Stimulated activated CD8-positive, alpha-beta memory T cell treated with anti-CD3 and anti-CD28 coated beads, Interleukin-12 subunit alpha, Interleukin-12 subunit beta, amount 100 ng/mL, for 1 hour (primary cell): ENCODE data around the gene CDC7.
"Not testable (repeated sequence)": the region's sequence is repeated elsewhere in the genome, so short reads cannot be mapped to it uniquely, and the experiment has no call there.

ENCODE experiments used
- DNase-seq: peaks from one replicate; pipeline ENCODE4 v3.0.0-alpha.2; 2020; ENCODE audit warnings: low read depth

Gene CDC7

DNA sequence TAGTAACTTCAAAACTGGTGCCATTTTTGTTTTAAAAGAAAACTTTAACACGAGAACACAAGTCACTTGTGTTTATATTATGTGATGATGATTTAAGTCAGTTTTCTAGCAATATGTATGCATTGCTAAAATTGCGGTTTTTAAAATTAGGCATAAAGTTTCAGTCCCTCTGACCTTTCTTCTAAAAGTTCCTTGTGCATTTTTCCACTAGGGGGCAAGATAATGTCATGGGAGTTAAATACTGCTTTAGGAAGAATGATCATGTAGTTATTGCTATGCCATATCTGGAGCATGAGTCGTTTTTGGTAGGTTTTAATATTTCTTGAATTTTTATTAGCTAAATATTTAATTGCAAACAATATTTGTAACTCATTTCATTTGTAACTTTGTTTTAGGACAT is 10.7 kb downstream of the CDC7 start:
- no peak for DNase-seq

DNA sequence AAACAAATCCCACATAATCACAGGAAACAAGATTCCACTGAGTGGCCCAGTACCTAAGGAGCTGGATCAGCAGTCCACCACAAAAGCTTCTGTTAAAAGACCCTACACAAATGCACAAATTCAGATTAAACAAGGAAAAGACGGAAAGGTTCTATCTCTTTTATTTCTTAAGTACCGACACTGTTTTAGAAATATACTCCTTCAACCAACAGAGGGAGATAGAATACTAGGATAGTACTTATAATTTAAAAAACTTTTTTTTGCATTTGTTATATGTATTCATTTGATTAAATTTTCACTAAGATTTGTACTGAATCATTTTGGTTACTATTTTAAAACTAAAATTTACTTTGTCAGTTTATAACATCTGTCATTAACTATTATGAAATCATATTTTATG is 12.5 kb downstream of the CDC7 start:
- no peak for DNase-seq

DNA sequence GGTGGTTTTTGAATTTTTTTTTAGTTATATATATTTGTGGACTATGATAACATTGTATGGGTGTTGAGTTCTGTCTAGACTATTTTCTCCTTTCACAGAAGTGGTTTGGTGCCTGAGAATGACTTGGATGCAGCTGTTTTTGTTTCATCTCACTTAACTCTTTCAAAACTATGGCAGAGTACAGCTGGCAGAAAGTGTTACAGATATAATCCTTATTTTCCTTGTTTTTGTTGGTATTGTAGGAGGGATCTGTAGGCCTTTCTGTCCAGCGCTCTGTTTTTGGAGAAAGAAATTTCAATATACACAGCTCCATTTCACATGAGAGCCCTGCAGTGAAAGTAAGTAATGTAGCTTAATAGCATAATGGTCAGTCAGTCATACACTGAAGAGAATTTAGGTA is 13.1 kb downstream of the CDC7 start:
- no peak for DNase-seq

DNA sequence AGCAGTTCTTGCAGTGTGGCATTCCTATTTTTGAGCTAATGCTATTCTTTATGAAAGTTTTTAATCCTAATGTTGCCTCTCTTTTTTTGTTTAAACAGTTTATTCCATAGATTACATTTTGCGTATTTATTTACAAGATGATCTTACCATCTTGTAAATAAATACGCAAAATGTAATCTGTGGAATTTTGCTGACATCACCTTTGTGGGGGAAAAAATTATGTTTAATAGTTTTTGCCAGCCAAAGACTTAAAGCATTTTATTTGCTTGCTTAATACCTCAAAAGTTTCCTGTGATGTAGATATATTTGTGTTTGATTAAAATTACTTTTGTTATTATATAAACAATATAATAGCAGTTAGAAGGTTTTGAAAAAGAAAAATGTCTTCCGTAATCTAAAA is 15.3 kb downstream of the CDC7 start:
- no peak for DNase-seq

DNA sequence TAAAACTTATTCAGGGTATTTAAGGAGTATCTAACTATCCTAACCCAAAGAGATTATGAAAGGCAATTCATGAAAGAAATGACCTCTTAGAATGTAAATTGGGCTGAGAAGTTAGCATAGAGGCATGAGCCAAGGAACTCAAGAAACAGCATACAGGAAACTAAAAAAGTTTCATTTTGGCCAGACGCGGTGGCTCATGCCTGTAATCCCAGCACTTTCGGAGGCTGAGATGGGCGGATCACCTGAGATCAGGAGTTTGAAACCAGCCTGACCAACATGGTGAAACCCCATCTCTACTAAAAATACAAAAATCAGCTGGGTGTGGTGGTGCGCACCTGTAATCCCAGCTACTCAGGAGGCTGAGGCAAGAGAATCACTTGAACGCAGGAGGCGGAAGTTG is 16.0 kb downstream of the CDC7 start:
- not testable (repeated sequence) for DNase-seq

DNA sequence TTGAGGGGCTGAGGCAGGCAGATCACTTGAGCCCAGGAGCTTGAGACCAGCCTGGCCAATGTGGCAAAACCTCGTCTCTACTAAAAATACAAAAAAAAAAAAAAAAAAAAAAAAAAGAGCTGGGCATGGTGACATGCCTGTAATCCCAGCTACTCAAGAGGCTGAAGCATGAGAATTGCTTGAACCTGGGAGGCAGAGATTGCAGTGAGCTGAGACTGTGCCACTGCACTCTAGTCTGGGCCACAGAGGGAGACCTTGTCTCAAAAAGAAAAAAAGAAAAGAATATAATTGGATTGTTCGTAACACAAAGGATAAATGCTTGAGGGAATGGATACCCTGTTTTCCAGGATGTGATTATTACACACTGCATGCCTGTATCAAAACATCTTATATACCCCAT is 18.5 kb downstream of the CDC7 start:
- not testable (repeated sequence) for DNase-seq

DNA sequence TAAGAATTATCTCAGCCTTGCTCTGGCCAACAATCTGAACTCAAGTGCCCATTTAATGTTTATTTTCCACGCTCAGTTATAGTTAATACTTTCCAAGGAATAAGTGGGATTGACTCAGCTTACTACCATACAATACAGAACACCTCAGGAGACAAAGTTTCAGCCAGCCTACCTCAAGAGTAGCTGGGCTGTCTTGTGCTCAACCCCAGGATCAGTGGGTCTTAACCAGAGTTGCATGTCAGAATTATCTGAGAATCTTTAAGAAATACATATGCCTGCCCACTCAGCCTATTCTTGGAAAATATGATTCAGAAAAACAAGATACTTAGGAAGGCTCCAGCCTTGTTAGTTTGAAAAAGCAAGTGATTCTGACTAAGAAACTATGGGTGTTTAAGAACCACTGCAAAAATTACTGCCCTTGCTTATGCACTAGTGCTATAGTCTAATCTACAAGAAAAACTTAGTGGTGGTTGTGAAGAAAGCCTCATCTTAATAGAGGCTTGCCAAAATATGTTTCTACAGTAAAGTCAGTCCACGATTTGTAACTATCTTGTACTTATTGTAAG is 20.4 kb downstream of the CDC7 start:
- no peak for DNase-seq

DNA sequence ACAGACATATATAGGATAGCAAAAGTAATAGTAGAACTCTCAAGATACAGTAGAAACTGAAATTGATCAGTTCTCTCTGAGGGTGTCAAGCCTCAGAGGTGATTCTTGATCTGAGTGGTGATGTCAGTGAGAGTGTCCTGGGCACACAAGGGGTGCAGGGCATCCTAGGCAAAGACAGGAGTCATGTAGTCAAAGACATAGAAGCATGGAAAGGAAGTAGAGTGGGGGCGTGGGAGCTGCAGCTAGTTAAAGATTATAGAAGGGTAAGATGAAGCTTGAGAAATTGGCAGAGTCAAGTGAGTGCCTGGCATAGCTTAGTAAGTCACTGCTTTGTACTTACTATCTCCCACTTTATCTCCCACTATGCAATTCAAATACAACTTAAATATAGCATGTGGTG is 22.8 kb downstream of the CDC7 start:
- no peak for DNase-seq

DNA sequence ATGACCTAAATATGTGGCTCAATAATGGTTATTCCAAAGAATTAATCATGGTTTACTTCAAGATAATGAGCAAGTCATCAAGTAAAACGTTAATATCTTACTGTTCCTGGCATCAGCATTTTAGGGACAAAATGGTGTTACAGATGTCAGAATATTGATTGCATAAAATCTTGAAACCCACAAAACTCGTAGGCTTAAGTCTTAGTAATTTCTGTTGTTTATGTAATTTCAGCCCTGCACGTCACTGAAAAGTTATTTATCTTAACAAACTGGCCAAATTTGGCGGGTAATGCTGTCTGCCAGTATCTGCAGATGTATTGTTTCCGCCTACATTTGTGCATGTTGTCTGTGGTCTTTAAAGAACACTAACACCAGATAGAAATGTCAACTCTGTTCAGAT is 25.8 kb downstream of the CDC7 start:
- no peak for DNase-seq

DNA sequence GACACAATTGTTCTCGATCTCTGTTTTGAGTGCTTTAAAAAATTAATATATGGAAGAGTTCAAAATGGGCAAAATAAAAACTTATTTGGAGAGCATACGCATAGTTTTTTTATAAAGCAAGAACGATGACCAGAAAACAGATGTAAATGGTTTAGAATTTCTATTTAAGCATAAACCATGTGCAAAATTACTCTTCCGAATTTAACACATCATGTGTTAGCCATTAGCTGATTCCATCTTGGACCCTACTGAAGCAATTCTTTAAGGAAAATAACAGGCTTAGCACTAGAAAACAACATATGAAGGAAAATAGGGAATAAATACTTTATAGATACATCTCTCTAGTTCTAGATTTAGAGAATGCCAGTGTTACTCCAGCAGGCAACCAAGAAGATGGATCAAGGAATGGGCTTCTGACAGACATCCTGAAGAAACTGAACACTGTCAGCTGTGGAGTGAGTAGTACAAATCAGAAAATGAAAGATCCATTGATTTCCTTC is 26.7 kb downstream of the CDC7 start:
- DNase-seq: no peak

DNA sequence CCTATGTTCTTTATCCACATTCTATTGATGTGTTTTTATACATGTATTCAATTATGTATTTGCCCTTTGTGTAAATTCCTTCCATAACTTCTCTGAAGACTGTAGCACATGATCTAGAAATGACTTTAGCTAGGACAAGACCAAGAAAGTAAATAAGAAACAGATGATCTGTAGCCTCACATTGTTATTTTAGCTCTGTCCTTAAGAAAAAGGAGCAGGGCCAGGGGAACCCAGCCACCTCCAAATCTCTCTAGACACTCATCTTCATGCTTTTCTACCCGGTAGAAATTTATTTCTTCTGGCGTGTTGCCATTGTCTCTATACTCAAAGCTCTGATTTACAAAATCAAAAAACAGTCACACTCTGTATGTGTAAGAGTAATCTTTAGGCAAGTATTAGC is 27.1 kb downstream of the CDC7 start:
- DNase-seq: no peak

DNA sequence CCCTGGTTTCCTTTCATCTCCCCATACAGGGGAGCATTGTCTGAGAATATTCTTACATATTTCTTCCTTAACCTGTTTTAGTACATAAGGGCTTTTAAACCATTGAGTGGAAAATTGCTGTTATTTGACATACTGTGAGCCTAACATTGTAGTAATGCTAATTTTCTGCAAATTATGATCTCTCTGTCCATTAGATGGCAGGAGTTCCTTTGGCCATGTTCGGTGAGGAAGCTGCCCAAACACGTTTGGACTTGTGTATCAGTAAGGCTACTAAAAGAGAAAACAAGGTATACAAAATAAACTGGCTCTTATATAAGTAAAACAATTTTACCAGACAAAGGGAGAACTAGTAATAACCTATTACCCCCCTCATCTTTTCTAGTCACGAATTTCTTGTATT is 29.2 kb downstream of the CDC7 start:
- DNase-seq: no peak

DNA sequence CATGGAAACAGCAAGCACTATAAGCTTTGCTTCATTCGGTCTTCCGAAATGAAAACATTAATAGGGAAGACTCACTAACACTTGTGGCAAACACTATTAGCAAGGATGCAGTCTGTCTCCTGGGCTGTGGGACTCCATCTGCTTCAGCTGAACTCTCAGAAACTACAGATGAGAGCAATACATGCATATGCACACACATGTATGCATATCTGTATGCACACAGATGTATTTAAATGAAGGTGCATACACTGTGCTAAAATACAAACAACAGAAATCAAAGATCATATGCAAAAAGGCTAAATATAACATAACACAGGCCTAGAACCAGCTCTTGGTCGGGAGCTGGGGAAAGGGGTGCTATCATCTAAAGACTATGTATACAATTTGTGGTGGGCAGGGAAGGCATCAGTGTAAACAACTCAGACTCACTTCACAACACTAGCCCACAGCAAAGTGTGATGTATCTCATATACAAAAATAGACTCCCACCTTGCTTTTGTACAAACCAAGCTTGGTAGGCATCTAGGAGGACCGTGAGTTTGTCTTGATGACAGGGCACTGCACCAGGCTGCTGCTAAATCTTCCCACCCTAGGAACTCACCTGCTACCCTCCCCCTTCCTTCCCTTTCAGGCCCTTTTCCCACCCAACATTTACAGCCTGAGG is 32.8 kb downstream of the CDC7 start:
- no peak for DNase-seq

DNA sequence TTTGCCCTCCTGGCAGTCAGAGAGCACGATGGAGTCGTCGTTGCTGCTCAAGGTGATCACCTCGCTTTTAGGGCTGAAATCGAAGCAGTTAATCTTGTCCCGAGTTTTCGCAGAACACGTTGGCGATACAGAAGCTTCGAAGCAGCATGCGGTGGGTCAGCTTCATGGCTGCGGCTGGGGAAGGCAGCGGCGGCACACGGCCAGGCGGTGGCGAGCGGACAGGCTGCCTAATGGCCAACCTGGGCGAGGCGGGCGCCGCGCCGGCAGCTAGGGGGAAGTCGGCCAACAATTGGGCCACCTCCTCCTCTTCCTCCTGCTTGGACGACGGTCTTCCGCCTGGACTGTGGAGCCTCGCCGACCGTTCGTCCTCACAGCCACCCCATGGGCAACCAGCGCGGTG is 34.8 kb downstream of the CDC7 start:
- no peak for DNase-seq

DNA sequence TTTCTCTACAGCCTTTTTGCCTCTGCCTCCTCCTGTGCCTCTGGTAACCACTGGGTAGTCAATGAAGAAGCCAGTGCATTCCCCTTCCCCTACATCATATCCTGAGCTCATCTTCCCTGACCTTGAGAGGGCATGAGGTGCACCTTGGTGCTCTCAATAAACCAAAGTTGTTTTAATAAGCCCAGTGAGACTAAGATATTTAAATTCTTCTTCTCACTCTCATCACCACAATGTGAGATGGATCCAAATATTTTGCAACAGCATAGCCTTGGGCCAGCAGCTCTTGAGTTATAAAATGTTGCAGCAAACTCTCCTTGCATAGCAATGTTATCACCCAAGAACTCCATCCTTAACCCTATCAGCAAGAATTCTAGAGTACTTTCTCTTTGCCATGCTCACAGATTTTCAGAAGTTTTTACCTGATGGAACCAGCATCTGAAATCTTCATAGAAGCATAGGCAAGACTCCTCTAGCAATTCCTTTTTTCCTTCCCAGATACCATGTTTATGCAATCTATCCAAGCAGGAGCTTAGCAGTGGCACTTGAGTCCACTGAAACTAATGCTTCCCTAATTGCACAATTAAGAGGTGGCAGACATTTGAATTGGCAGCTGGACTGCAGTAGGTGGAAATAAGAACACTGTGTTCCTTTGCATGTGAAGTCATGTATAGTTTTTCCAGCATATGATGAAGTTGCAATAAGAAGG is 36.8 kb downstream of the CDC7 start:
- DNase-seq: no peak

DNA sequence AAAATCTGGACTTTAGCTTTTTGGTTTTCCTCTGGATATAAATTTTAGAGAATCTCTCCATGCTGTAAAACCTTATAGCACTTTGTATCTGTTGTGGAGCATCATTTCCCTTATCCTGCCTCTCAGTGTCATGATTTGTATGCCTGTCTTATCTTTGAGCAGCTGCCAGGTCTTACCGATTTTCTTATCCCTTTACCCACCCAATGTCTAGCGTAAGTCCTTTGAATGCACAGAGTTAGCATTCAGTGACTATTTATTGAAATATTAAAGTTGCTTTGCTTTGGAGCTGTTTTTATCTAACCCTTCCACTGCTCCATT is 37.3 kb downstream of the CDC7 start:
- DNase-seq: no peak

DNA sequence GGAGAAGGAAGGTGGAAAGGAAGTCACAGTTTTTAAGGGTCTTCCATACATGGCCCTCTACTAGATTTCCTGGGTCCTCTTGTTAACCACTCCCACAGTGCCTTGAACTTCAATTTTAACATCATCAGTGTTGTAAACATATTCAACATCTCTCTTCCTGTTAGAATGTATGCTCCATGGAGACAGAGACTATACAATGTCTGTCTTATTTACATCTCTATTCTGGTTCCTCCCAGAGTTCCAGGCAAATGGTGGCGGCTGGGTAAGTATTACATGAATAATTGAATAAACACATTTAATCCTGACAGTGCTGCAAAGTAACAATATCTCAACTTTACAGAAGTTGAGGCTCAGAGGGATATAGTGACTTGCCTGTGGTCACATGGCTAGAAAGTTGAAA is 40.3 kb downstream of the CDC7 start:
- no peak for DNase-seq

DNA sequence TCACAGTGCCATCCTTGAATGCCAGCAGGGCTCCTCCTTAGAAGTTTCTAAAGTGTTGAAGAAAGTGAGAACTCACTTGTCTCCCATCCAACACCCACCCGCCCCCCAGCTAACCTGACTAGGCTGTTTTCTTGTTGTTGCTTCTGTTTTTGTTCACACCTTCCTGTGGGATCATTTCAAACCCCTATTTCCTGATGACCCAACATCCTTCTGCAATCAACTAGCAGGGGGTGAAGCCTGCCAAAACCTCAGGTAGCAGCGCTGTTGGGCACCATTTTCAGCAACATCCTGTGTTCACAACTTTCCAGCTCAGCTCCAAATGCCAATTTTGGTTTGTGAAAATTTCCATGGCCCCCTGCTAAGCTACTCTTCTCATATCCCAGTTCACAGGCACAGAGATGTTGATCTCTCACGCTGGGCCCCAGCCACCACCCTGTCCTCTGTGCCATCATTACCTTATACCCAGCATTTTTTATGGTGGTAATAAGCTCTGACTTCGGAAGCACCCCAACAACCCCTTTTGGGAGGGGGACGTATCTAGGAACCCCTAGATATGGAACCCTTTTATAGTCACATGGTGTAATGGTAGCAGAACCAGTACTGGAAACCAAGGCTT is 41.4 kb downstream of the CDC7 start:
- DNase-seq: no peak

DNA sequence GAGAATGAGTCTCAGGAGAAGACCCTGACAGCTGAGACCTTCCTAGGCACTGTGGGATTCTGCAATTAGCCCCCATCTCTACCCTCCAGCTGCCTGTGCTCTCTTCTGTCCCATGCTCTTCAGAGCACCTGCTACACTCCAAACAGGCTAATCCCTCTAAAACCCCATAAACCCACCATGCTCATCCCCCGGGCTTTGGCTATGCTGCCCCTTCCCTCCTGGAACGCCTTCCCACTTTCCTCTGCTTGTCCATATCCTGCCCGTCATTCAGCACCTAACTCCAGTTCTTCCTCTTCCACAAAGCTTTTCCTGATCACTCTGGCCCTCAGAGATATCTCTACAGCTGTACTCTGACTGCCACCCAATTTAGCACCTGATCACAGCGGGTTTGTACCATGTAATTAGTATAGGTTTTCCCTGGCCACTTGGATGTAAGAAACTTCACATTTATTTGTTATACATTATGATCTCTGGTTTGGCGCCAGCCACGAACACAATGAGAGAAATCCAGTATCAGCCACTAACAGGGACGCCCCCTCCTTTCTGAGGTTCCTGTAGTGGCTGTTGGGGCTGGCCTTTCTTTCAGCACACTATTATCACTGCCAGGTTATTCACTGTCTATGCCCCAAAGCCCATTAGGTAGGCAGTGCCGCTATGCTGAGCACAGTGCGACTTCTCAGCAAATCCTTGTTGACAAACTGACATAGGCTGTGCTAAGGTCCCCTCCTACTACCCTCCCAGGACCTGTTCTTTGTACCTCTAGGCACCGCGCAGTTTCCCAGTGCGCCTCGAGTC is 45.1 kb downstream of the CDC7 start:
- no peak for DNase-seq

DNA sequence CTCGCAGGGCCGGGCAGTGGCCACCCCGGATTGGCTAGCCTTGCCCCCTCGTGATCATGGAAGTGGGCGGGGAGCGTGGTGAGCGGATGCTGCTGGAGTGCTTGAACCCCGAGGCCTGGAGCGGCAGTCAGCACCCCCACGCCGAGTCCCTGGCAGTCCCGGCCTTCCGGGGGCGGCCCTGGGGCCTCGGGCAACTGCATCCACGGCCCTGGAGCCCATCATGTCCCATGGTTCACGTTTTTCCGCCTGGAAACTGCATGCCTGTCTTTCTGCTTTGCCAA is 45.6 kb downstream of the CDC7 start:
- DNase-seq: no peak

DNA sequence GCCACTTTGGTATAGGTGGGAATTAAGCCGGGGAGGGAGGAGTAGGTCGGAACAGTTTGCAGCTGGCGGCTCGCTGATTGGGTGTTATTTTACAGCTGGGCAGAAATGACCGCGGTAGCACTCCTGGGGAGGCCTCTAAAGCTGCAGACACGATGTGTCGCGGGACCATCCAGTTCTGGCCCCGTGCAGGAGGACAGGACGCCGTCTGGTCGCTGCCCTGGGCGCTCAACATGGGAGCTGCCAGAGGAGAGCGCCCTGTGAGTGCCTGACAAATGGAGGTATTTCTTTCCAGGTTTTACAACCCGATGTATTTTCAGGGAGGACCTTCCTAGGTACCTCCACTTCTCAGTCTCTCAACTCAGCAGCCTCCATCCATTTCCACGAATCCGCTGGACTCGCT is 46.2 kb downstream of the CDC7 start:
- no peak for DNase-seq

DNA sequence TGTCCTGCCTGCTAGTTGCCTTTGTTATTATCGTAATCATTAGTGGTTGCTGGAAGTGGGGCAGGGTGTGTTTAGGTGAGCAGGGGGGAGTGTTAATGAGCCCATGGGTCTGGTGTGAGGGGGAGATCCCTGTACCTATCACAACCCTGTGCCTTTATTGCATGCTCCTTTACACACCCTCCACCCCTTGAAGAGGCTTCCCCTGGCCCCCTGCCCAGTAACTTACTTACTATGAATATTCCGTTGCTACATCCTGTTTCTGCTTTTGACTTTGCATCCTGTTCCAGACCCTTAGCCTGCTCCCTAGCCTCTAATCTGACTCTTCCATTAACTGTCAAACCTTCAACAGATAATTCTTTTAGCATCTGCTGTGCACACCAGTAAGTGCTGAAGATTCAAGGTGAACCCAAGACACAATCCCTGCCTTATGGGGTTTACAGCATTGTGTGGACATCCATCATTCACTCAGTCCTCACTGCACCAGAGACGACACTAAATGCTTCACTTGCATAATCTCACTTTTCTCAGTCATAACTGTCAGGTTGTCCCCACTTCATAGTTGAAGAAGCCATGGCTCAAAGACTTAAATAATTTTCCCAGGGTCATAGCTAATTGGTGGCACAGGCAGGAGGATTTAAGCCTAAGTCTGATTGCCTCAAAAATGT is 47.9 kb downstream of the CDC7 start:
- no peak for DNase-seq
